Inferior parietal cortex (tissue), 1 donor: ENCODE data around the gene TRIM69.

Source experiments
- DNase-seq: peaks from one replicate; pipeline ENCODE4 v3.0.0-alpha.2; 2016; ENCODE audit errors: extremely low spot score

The TRIM69 gene

DNA sequence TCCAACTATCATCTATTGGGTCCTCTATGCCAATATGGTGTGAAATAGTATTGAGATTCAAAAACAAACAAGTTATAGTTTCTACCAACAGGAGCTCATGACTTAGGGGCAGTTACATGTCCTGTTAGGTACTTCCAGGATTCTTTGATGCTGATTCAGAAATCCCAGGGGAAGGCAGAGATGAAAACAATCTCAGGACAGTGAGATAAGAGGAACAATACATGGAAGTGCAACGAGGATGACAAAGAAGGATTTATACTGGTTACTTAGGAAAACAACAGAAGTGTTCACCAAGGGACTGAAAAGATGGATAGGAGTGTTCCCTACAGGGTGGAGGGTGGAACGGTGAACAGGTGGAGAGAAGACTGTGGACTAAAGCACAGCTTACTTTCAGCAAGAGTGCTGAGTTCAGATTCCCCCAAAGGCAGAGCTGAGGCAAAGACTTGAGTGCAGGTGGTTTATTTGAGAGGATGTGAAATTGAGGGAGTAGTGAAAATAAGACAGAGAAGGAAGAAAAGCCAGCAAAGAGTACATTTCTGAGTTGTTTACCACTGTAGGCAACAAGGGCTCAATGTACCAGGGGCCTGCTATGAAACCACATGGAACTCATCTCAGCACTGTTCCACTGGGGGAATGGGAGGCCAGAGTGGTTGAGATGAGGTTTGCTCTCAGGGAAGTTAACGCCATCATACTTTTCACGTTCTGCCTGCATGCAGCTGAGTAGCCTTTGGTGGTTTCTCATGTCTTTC lies 68.1 kb downstream of the TRIM69 start:
- DNase-seq = no peak

DNA sequence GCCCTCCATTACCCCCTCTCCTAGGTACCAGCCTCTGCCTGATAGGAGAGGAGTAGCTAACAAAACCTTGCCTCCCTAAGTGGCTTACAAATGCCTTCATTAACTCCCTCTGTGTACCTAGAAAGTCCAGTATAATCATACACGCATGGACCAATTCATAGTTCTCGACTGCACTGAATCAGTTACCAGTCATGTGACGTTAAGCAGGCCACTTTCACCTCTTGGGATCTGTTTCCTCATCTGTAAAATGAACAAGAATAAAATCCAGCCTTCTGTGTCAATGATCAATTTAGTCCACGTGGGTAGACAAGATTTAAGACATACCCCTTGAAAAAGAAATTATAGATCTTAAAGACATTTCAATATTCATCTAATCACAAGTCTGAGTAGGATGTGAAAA lies 72.2 kb downstream of the TRIM69 start:
- no peak for DNase-seq

DNA sequence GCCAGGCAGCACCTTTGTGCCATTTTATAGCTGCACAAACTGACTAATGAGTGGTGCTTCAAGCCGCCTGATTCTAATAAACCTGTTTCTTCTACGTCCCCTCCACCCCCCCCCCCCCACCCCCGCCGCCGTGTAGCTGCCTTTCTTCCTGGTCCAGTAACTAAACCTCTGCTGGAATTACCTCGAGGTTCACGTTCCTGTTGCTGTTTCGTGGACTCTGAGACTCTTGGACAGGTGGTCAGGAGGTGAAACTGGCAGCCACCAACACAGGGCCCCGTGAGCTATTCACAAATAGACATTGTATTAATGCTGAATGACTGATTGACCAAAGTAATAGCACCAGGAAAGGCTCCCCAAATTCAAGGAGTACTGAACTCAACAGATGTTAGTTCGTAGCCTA lies 73.9 kb downstream of the TRIM69 start:
- DNase-seq = no peak

DNA sequence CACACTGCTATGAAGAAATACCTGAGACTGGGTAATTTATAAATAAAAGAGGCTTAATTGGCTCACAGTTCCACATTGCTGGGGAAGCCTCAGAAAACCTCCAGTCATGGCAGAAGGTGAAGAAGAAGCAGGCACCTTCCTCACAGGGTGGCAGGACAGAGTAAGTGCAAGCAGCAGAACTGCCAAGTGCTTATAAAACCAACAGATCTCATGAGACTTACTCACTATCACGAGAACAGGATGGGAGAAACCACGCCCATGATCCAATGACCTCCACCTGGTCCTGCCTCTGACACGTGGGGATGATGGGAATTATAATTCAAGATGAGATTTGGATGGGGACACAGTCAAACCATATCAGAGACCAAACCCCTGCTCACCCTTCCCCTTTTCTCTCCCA lies 75.0 kb downstream of the TRIM69 start:
- DNase-seq = no peak

DNA sequence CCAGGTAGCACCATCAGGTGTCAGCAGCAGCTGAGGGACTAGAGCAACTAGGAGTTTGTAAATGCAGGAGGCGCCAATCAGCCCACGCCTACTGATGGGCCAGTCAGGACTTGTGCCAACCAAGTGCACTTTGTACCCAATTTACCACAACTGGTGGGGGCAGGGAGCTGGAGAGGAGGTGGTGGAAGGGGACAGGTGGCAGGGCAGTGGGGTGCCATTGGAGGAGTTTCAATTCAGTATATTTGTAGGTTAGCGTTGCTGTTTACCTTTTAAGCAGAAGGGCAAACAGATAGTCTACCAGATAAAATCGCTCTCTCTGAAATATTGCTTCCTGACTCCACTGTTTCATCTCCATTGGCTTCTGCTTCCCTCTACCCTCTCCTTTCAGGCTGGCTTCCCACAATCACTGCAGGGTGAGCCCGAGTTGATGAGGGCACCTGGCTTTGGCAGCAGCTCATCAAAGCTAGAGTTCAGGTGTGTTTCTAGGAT lies 75.7 kb downstream of the TRIM69 start:
- DNase-seq = no peak

DNA sequence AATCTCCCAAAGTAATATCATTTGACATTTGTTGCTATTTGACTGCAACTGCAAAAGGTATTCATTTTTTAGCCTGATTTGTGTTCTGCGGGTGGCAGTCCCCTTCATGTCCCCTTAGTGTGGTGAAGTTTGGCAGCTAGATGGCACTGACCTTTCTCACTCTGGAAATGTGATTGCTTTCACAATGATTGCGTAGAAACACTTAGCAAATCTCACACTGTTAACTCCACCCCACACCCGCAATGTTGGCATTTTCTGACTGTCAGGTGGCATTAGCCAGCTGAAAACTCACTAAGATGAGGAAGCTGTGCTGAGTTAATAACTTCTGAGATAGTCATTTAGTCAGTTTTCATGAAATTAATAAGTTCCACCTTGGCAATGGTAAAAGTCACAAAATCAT lies 76.9 kb downstream of the TRIM69 start:
- DNase-seq = no peak
